Measurements from ENCODE around the gene JCHAIN. TPM values are rescaled to one million over a fixed set of nuclear protein-coding genes. Genes with fewer than 3 reads are reported as not detected.

Gene JCHAIN
- total and polyA plus RNA-seq, 9 of the 15 experiments (the other 6 are each of a cell fraction or from before 2014, with no cell fraction given) = 0.04 to 0.68 (median 0.26) TPM; not detected in 5

- TF ChIP-seq ASH1L (IDR thresholded peaks at IDR 0.05; ENCODE audit: borderline replicate concordance, low read depth, partially characterized antibody) = no peak
- no peak for TF ChIP-seq ZNF239 (CRISPR knock-in tag; IDR thresholded peaks at IDR 0.05)
- TF ChIP-seq ZNF79 (CRISPR knock-in tag; IDR thresholded peaks at IDR 0.05; ENCODE audit: low read depth) = no peak
- peak; percentile 24; the same call in 1 of the 2 replicates for TF ChIP-seq NCOA6 (IDR thresholded peaks at IDR 0.05)
- TF ChIP-seq, protein P1, sequence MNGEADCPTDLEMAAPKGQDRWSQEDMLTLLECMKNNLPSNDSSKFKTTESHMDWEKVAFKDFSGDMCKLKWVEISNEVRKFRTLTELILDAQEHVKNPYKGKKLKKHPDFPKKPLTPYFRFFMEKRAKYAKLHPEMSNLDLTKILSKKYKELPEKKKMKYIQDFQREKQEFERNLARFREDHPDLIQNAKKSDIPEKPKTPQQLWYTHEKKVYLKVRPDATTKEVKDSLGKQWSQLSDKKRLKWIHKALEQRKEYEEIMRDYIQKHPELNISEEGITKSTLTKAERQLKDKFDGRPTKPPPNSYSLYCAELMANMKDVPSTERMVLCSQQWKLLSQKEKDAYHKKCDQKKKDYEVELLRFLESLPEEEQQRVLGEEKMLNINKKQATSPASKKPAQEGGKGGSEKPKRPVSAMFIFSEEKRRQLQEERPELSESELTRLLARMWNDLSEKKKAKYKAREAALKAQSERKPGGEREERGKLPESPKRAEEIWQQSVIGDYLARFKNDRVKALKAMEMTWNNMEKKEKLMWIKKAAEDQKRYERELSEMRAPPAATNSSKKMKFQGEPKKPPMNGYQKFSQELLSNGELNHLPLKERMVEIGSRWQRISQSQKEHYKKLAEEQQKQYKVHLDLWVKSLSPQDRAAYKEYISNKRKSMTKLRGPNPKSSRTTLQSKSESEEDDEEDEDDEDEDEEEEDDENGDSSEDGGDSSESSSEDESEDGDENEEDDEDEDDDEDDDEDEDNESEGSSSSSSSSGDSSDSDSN (IDR thresholded peaks at IDR 0.05; ENCODE audit: borderline replicate concordance in 1 of 2, low read depth in 2 of 2, low read length in 2 of 2) = peak; percentile 86 to 87; a peak in 2 of 4 replicates
- no peak for TF ChIP-seq TCFL5 (CRISPR knock-in tag; conservative IDR thresholded peaks at IDR 0.05)
- no peak for TF ChIP-seq TEAD2 (tag; IDR thresholded peaks at IDR 0.05)
- TF ChIP-seq, protein P2, sequence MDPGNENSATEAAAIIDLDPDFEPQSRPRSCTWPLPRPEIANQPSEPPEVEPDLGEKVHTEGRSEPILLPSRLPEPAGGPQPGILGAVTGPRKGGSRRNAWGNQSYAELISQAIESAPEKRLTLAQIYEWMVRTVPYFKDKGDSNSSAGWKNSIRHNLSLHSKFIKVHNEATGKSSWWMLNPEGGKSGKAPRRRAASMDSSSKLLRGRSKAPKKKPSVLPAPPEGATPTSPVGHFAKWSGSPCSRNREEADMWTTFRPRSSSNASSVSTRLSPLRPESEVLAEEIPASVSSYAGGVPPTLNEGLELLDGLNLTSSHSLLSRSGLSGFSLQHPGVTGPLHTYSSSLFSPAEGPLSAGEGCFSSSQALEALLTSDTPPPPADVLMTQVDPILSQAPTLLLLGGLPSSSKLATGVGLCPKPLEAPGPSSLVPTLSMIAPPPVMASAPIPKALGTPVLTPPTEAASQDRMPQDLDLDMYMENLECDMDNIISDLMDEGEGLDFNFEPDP (CRISPR knock-in tag; IDR thresholded peaks at IDR 0.05) = no peak
- TF ChIP-seq ZNF232 (CRISPR knock-in tag; IDR thresholded peaks at IDR 0.05) = no peak
- no peak for TF ChIP-seq NR4A1 (CRISPR knock-in tag; IDR thresholded peaks at IDR 0.05)
- TF ChIP-seq NR4A1 (tag; IDR thresholded peaks at IDR 0.05) = peak; percentile 68
- TF ChIP-seq MAFF (IDR thresholded peaks at IDR 0.05; ENCODE audit: low read length) = no peak
- TF ChIP-seq HDAC1 (IDR thresholded peaks at IDR 0.05) = peak in 1 of 2 experiments; percentile 81; a peak in 2 of 4 replicates
- TF ChIP-seq NELFE (IDR thresholded peaks at IDR 0.05; ENCODE audit: insufficient read depth, insufficient read length) = no peak
- TF ChIP-seq, protein P3, sequence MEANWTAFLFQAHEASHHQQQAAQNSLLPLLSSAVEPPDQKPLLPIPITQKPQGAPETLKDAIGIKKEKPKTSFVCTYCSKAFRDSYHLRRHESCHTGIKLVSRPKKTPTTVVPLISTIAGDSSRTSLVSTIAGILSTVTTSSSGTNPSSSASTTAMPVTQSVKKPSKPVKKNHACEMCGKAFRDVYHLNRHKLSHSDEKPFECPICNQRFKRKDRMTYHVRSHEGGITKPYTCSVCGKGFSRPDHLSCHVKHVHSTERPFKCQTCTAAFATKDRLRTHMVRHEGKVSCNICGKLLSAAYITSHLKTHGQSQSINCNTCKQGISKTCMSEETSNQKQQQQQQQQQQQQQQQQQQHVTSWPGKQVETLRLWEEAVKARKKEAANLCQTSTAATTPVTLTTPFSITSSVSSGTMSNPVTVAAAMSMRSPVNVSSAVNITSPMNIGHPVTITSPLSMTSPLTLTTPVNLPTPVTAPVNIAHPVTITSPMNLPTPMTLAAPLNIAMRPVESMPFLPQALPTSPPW (CRISPR knock-in tag; IDR thresholded peaks at IDR 0.05) = peak; percentile 86
- TF ChIP-seq, protein P4, sequence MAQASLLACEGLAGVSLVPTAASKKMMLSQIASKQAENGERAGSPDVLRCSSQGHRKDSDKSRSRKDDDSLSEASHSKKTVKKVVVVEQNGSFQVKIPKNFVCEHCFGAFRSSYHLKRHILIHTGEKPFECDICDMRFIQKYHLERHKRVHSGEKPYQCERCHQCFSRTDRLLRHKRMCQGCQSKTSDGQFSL (CRISPR knock-in tag; IDR thresholded peaks at IDR 0.05) = 0 out of 2 replicates have a peak, but pooled peaks have one; percentile 35
- TF ChIP-seq, protein P4 (tag; IDR thresholded peaks at IDR 0.05) = no peak
- 0 out of 2 replicates have a peak, but pooled peaks have one; percentile 37 for TF ChIP-seq KDM2B (CRISPR knock-in tag; IDR thresholded peaks at IDR 0.05)
- no peak for TF ChIP-seq NCOA4 (IDR thresholded peaks at IDR 0.05; ENCODE audit: partially characterized antibody)
- TF ChIP-seq, protein P5, sequence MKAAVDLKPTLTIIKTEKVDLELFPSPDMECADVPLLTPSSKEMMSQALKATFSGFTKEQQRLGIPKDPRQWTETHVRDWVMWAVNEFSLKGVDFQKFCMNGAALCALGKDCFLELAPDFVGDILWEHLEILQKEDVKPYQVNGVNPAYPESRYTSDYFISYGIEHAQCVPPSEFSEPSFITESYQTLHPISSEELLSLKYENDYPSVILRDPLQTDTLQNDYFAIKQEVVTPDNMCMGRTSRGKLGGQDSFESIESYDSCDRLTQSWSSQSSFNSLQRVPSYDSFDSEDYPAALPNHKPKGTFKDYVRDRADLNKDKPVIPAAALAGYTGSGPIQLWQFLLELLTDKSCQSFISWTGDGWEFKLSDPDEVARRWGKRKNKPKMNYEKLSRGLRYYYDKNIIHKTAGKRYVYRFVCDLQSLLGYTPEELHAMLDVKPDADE (conservative IDR thresholded peaks at IDR 0.05; ENCODE audit: control insufficient read depth, low read depth, low read length) = no peak
These were observed 39.1 kb upstream of the JCHAIN start (continued) for GRCh38 chr4:70705183-70706043.
